Skin epidermis (tissue), 12 donors: ENCODE measurements around the gene TMEM40.
"Not testable (repeated sequence)": the region's sequence is repeated elsewhere in the genome, so short reads cannot be mapped to it uniquely, and the experiment has no call there.

Experiments
- H3K27ac ChIP-seq, 21 experiments: fragments of 200-600 bp; sonication (generic) in 11 of 21; one replicate each; pipeline ENCODE4 v1.5.0; 2020; ENCODE audit warnings: mild to moderate bottlenecking in 3 of 21, inconsistent platforms in 2 of 21, moderate library complexity in 2 of 21
- H3K4me3 ChIP-seq, 7 experiments: fragments of 200-600 bp; sonication (generic) in 2 of 7; one replicate each; pipeline ENCODE4 v1.5.0; 2020; ENCODE audit warnings: inconsistent platforms in 2 of 7, mild to moderate bottlenecking in 2 of 7, moderate library complexity in 1 of 7

TMEM40 gene

DNA sequence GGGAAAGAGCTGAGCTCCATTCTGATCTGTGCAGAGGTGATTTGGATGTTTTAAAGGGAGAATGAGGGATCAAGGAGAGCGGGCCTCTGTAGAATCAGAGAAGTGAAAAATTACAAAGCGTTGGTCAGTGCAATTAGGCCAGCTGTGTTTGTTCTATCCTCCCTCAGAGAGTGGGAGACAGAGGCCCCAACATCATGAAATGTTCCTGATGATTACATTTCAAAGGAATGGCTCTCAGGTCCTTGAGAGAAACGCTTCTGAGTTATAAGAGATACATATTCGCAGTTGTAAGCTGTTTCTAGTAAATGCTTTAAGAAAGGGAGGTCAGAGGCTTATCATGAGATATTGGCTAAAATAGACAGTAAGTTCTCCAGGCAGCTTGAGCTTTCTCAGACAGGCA lies 21.7 kb upstream of the TMEM40 start:
- no peak overlapping the region for H3K4me3 ChIP-seq
- no peak overlapping the region for H3K27ac ChIP-seq

DNA sequence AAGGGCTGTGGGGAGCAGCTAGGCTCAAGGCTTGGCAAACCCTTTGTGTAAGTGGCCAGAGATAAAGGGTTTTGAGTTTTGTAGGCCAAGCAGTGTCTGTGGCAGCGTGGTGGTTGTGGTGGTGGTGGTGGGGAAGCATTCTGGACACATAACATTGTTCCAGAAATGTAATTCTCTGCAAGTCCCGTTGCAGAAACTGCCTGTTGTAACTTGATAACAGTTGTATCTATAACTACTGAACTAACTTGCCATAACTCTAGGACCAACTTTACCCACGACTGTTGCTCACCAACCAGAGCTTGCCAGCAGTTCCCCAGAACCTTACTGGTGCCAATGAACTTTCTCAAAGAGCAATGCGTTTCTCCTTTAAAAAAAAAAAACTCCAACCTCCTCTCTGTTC lies 18.1 kb upstream of the TMEM40 start:
- H3K27ac ChIP-seq, result no peak overlapping the region
- no peak overlapping the region for H3K4me3 ChIP-seq

DNA sequence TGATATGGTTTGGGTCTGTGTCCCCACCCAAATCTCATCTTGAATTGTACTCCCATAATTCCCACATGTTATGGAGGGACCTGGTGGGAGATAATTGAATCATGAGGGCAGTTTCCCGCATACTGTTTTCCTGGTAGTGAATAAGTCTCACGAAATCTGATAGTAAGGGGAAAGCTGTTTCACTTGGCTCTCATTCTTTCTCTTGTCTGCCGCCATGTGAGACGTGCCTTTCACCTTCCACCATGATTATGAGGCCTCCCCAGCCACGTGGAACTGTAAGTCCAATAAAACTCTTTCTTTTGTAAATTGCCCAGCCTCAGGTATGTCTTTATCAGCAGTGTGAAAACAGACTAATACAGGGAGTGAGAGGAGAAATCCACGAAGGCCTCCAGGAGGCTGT lies 16.9 kb upstream of the TMEM40 start:
- H3K27ac ChIP-seq, H3K4me3 ChIP-seq: not testable (repeated sequence)

DNA sequence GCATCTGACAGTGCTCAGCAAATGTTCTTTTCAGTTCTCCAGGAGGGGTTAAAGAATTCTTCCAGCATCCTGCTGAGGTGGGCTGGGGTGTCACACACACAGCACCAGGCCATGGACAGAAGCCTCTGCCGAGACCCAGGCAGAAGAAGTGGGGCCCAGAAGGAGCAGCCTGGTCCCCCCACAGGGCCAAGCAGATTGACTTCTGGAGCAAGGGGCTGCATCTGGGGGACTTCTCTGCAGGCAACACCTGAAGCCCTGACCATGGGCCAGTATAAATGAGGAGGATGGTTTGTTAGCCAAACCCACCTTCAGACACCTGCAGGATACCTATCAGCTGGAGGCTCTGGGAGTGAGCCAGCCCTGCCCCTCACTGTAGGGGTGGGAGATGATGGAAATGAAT lies 16.2 kb upstream of the TMEM40 start:
- no peak overlapping the region for H3K4me3 ChIP-seq
- H3K27ac ChIP-seq, result no peak overlapping the region

DNA sequence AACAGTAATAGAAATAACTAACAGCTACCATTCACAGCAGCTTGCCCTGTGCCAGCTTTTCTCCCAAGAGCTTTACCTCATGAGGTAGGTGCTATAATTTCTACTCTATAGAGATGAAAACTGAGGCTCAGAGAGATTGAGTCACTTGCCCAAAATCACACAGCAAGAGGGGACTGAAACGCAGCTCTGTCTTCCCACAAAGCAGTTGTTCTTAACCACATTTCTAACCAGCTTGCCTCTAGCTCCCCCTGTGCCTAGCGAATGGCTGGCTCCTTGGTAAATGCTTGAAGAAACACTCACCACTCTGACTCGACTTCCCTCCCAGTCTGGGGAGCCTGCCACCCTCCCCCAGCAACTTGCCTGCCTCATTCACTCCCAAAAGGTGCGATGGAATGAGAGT lies 15.6 kb upstream of the TMEM40 start:
- no peak overlapping the region for H3K4me3 ChIP-seq

DNA sequence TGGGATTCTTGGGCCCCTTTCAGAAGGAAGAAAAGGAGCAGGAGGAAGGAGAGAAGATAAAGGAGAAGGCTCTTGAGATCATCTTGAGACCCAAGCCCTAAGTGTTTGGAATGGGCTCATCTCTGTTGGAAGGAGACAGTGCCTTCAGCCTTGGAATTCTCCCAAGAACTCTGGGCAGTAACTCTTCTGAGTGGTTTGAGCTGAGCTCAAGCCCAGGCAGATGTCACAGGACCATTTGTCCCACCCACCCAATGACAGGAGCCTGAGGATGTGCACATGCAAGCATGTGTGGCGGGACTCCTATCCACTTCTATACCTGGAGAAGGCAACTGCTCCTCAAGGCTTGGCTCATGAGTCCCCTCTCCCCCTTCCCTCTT lies 14.6 kb upstream of the TMEM40 start:
- Histone ChIP-seq H3K4me3 (no peak overlapping the region), H3K27ac (no peak overlapping the region)

More for the DNA sequence above, 15.6 kb upstream of the TMEM40 start:
- H3K27ac ChIP-seq, result no peak overlapping the region

DNA sequence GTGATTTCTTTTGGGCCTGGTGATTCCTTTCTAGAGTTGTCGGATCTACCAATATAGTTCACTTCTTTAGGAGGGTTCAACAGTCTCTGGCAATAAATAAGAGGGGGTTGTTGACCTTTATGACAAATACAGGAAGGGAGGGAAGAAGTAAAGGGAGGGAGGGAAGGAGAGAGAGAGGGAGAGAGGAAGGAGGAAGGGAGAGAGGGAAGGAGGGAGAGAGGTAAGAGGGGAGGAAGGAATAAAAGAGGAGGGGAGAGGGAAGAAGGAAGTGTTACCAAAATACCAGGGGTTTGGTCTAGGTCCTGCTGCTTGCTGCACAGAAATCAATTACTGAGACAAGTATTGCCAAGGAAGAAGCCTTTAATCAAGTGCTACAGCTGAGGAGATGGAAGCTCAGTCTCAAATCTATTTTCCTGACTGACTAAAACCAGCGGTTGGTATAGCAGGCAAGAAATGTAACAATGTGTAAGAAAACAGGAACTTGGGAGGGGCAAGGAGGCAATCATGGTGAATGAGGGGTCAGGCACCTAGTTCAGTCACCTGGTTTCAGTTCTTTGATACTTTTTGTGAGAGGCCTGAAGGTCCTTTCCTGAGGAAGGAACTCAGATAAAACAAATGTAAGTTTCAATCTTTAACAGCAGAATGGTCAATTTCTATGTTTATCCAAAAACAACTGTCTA lies 14.1 kb upstream of the TMEM40 start:
- Histone ChIP-seq H3K4me3 (no peak overlapping the region), H3K27ac (no peak overlapping the region)

DNA sequence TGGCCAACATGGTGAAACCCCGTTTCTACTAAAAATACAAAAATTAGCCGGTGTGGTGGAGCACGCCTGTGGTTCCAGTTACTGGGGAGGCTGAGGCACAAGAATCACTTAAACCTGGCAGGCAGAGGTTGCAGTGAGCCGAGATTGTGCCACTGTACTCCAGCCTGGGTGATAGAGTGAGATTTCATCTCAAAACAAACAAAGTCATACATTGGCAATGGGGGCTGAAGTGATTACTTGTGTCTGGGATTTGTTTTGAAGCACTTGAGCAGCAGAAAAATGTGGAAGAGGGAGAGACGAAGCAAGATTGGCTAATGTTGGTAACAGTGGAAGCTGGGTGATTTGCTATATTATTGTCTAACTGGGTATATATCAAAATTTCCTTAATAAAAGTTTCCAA lies 13.4 kb upstream of the TMEM40 start:
- Histone ChIP-seq H3K27ac (no peak overlapping the region), H3K4me3 (no peak overlapping the region)

DNA sequence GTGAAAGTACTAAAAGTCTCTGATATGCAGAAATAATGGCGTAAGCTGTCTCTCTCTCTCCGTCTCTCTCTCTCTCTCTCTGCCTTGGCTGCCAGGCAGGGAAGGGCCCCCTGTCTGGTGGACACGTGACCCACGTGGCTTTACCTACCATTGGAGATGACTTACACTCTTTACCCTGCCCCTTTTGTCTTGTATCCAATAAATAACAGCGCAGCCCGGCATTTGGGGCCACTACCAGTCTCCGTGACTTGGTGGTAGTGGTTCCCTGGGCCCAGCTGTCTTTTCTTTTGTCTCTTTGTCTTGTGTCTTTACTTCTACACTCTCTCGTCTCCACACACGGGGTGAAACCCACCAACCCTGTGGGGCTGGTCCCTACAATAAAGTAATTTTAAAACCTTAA lies 12.2 kb upstream of the TMEM40 start:
- Histone ChIP-seq H3K4me3 (no peak overlapping the region), H3K27ac (no peak overlapping the region)

DNA sequence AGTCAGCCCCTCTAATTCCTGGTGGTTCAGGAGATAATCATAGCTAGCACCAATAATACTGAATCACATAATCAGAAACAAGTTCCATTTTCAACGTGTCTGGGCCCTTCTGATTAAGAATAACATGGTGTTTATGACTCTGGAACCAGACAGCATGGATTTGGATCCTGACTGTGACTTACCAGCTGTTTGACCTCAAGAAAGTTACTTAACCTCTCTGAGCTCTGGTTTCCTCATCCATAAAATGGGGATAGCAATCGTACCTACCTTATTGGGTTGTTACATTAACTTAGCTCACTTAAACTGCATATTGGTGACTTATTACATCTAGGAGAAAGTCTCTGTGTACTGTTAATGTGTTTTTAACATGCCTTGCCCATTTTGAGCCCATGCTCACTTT lies 10.7 kb upstream of the TMEM40 start:
- H3K27ac ChIP-seq, result no peak overlapping the region
- H3K4me3 ChIP-seq, result no peak overlapping the region

DNA sequence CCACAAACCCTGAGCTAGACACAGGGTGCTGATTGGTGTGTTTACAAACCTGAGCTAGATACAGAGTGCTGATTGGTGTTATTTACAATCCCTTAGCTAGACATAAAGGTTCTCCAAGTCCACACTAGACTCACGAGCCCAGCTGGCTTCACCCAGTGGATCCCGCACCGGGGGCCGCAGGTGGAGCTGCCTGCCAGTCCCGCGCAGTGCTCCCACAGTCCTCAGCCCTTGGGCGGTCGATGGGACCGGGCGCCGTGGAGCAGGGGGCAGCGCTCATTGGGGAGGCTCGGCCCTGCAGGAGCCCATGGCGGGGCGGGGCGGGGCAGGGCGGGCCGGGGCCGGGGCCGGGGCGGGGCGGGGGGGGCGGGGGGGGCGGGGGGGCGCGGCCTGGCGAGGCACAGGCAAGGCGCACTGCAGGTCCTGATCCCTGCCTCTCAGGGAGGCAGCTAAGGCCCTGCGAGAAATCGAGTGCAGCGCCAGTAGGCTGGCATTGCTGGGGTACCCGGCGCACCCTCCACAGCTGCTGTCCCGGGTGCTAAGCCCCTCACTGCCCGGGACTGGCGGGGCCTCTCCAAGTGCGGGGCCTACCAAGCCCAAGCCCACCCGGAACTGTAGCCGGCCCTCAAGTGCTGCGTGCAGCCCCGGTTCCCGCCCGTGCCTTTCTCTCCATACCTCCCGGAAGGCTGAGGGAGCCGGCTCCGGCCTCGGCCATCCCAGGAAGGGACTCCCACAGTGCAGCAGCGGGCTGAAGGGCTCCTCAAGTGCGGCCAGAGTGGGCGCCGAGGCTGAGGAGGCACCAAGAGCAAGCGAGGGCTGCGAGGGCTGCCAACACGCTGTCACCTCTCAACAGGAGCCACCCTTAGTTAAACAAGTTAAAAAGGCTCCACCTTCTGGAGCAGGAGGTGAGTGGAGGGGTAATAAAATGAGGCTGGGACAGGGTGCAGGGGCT lies 9.8 kb upstream of the TMEM40 start:
- Histone ChIP-seq H3K4me3 (no peak overlapping the region), H3K27ac (no peak overlapping the region)

DNA sequence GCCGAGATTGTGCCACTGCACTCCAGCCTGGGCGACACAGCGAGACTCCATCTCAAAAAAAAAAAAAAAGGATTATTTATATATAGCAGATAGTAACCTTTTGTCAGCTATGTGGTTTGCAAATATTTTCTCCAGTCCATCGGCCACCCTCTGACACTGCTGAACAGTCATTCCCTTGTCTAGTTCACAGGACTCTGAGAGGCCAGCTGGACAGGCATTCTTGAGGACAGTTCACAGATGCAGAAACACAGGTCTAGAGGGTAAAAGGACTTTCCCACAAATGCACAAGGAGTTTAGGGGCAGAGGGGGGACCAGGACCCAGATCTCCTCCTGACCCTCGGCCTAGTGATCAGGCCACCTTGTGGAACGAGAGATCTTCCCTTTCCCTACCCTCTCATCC lies 7.5 kb upstream of the TMEM40 start:
- Histone ChIP-seq H3K27ac (no peak overlapping the region), H3K4me3 (no peak overlapping the region)

DNA sequence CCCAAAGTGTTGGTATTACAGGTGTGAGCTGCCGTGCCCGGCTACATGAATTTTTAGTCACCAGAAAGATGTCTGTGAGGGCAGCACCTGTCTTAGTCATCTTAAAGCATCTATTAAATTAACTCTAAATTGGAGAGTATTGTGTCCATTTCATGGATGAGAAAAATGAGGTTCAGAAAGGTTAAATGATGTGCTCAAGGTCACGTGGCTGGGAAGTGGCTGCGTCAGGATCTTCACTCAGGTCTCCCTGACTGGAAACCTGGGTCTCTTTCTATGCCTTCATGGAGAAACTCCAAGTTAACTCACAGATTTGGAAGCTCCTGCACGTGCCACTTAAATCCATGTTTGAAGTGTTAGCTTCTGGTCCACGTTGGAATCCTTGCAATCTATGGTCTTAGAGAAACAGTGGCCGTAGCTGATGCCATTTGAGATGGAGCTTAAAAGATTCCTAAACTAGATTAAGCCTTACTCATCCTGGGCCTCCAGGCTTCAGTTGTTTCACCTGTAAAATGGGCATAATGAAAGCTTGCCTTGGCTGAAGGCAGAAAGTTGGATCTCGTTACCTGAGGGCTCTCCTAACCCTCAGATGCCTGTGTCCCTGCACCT lies 5.2 kb upstream of the TMEM40 start:
- Histone ChIP-seq H3K27ac (peak overlapping the region in 1 of 21 experiments; percentile 65), H3K4me3 (no peak overlapping the region)

DNA sequence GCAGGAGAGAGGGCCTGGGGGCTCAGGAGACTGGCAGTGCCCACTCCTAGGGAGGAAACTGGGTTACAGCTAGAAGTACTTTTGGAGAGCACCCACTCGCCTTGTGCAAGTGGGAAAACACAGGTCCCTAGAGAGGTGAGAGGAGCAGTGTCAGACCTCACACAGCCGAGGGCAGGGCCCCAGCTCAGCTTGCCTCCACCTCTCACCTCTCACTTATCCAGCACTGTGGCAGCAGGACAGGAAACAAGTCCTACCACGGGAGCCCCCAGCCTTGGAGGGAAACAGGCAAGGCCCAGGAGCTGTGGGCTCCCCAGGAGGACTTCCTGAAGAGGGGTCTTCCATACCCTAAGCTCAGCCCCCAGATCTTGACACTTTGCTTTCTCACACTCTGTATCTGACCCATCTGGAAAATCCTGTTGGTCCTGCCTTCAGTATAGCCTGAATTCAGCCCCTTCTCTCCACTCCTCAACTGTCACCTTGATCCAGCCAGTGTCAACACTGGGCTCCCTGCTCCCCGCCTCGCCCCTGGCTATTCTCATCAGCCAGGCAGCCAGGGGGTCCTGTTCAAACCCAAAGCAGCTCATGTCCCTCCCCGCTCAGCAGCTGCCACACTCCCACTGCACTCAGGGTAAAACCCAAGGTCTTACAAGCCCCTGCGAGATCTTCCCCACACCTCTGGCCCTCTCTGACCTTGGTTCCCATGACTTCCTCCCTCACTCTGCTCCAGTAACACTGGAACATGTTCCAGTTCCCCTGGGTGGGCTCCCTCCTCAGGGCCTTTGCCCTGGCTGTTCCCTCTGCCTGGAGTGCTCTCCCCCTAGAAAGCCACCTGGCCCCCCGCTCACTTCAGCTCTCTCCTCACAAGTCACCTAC lies 870 bp upstream of the TMEM40 start:
- Histone ChIP-seq H3K27ac (peak overlapping the region in 20 of 21 experiments; percentile 6 to 92 (median 84)), H3K4me3 (no peak overlapping the region)

DNA sequence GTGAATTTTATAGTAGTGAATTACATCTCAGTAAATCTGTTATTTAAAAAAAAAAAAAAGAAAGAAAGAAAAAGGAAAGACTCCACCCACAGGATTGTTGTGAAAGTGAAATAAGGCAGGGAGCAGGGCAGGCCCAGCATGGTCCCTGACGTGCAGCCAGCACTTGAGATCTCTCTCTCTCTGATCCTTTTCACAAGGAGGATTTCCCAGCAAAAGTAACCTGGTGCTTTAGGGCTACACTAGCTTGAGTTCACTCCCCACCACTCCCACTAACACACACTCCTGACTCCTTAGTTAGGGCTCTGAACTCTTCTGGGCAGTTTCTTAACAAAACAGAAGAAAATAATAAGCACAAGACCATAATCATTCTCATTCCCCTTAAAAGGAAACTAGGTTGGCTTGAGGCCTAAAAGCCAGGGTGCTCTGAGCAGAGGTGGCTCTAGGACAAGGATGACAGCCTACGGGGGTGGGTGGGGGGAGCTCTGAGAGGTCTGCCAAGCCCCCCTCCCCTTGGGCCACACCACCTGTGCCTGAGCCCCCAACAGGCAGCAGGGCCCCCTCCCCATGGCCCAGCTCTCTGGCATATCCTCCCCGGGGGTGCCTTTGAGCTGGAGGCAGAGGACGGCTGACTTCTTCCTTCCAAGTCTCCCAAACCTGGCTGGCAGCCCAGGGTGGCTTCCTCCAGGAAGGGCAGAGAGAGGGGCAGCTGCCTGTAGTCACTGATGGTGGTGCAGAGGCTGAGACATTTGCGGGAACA lies 856 bp downstream of the TMEM40 start:
- H3K27ac ChIP-seq, result peak overlapping the region; percentile 6 to 92 (median 83)
- peak overlapping the region; percentile 2 to 29 (median 22) for H3K4me3 ChIP-seq

DNA sequence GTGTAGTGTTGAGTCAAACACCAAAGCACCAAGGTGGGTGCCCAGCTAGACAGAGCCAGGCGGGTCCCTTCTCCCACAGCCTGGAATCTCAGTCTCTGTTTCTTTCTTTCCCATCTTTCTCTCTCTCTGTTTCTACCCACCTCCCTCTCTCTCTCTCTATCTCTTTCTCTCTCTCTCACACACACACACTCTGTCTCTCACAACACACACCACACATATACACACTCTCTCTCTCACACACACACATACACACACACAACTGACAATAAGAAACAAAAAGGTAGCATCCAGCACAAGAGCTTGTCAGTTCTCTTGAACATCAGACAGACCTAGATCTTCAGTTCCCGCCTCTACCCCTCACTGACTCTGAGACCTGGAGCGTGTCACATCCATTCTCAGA lies 2.4 kb downstream of the TMEM40 start:
- Histone ChIP-seq H3K27ac (peak overlapping the region in 1 of 21 experiments; percentile 35), H3K4me3 (peak overlapping the region in 3 of 7 experiments; percentile 3 to 25 (median 10))

DNA sequence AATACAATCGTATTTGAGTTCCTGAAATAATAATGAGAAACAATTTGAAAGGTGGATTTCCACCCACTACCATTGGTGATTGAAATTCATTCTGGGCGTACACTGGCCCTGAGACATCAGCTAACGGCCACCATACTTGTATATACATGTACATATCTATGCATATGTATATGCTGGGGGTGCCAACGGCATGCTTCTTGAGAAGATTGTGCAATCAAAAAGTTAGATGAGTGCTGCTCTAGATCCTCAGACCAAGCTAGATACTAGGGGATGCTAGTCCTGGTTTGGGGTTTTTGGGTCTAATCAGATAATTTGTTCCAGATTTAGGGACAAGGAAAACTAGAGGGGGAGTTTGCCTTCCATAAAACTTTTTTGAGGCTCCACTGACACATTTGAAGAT lies 2.9 kb downstream of the TMEM40 start:
- Histone ChIP-seq H3K4me3 (peak overlapping the region in 1 of 7 experiments; percentile 4), H3K27ac (no peak overlapping the region)

DNA sequence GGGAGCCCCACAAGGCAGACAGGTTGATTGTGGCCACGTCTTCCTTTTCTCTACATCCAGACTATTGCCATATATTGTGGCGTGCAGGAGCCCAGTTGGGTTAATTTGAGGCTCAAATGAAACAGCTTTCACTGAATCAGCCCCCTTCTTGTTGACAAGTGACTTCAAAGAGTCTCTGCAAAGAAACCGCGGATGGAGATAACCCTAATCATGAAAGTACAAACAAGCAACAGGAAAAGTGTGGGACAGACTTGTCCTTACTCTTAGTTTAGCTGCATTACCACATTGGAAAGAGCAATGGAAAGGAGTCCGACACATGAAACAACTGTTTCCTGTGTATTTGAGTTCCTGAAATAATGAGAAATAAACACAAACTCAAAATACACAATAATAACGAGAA lies 3.3 kb downstream of the TMEM40 start:
- Histone ChIP-seq H3K4me3 (peak overlapping the region in 1 of 7 experiments; percentile 4), H3K27ac (no peak overlapping the region)

DNA sequence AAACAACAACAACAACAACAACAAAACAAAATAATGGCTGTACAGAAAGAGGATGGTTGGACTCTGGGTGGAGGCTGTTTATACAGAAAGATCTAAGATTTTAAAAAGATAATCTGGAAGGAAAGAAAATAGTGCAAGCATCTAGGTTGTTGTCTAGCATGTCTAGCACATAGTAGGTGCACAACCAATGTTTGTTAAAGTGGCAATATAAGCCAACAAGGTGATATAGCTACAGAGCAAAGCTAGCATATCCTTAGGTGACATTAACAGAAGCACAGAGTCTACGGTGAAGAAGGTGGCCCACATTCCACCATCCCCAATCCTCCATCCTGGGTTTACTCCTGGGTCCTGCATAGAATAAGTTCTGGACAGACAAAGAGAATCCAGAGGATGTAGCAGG lies 4.7 kb downstream of the TMEM40 start:
- no peak overlapping the region for H3K4me3 ChIP-seq
- H3K27ac ChIP-seq, result peak overlapping the region in 5 of 21 experiments; percentile 28 to 72 (median 61)
